Endothelial cell of umbilical vein (primary cell): ENCODE results near the gene TXNRD1. TPM values are rescaled to one million over a fixed set of nuclear protein-coding genes. Genes with fewer than 3 reads are reported as not detected.

Experiments
- BruUV-seq: library from RNA; stranded (reverse); fragments of 400-500 nt; replicated peaks from 2 replicates; lab custom pipeline; 2021; lab: Mats Ljungman, UMichigan
- CTCF ChIA-PET: fragments of 300-600, 350-600 bp; sonication (Branson Sonifier 250); formaldehyde crosslinking; loops from one replicate; lab custom pipeline; 2021; ENCODE audit warnings: antibody characterized with exemption, inconsistent platforms; lab: Charles Lee
- POLR2A ChIA-PET: fragments of 300-600, 350-600 bp; sonication (Branson Sonifier 250); formaldehyde crosslinking; loops from one replicate; lab custom pipeline; 2021; ENCODE audit warnings: antibody characterized with exemption, inconsistent platforms; lab: Charles Lee
- DNase-seq: peaks from one replicate; pipeline ENCODE4 v3.0.0-alpha.2; 2011; ENCODE audit warnings: low read depth, low spot score
- FAIRE-seq: peaks from 2 replicates; lab custom pipeline; 2011; peaks lifted over from hg19 to GRCh38; lab: Jason Lieb, UNC
- H2AFZ ChIP-seq: 2 replicates; pipeline ENCODE4 v1.6.0; 2012; ENCODE audit warnings: low read depth, low read length, control low read depth, inconsistent platforms
- H3K27ac ChIP-seq: 2 replicates; pipeline ENCODE4 v1.5.1; 2011; ENCODE audit warnings: low read depth, mild to moderate bottlenecking, control low read depth, low read length, moderate library complexity; ENCODE audit not compliant: insufficient read depth
- H3K27me3 ChIP-seq, 2 experiments: 2 replicates each; pipeline versions ENCODE4 v1.6.0 to v1.6.1; 2011; ENCODE audit warnings: low read length in 2 of 2, mixed read lengths in 1 of 2; ENCODE audit not compliant: control insufficient read depth in 2 of 2, insufficient read depth in 2 of 2
- H3K36me3 ChIP-seq, 2 experiments: 2 replicates in 1 of 2; 3 replicates in 1 of 2; pipeline ENCODE4 v1.5.1; 2011; ENCODE audit warnings: low read length in 2 of 2, mild to moderate bottlenecking in 1 of 2, moderate library complexity in 1 of 2; ENCODE audit not compliant: control insufficient read depth in 2 of 2, insufficient read depth in 2 of 2; ENCODE audit errors: extremely low read depth in 1 of 2
- H3K4me1 ChIP-seq: 3 replicates; pipeline ENCODE4 v1.5.1; 2011; ENCODE audit warnings: mild to moderate bottlenecking, low read length; ENCODE audit not compliant: control insufficient read depth, insufficient read depth; ENCODE audit errors: extremely low read depth
- H3K4me2 ChIP-seq: 2 replicates; pipeline ENCODE4 v1.6.1; 2011; ENCODE audit warnings: low read length, control low read depth, mixed read lengths; ENCODE audit not compliant: insufficient read depth
- H3K4me3 ChIP-seq, 3 experiments: fragments of 200-600 bp in 1 of 3; sonication (generic), shearing (Covaris generic) in 1 of 3; replicated peaks in 1 of 3; 2 replicates each; pipeline ENCODE4 v1.5.1; 2011 to 2016; ENCODE audit warnings: control low read depth in 3 of 3, low read length in 3 of 3, mild to moderate bottlenecking in 2 of 3, inconsistent platforms in 1 of 3, low read depth in 1 of 3, moderate library complexity in 1 of 3; ENCODE audit not compliant: insufficient read depth in 1 of 3
- H3K79me2 ChIP-seq: 2 replicates; pipeline ENCODE4 v1.6.0; 2012; ENCODE audit warnings: low read length, inconsistent platforms; ENCODE audit not compliant: control insufficient read depth, insufficient read depth
- H3K9ac ChIP-seq: replicated peaks from 2 replicates; pipeline ENCODE3; 2011; ENCODE audit warnings: low read length, control low read depth; ENCODE audit not compliant: insufficient read depth; ENCODE audit errors: extremely low read depth
- H3K9me1 ChIP-seq: replicated peaks from 3 replicates; pipeline ENCODE4 v1.6.0; 2011; ENCODE audit warnings: mild to moderate bottlenecking, low read length; ENCODE audit not compliant: control insufficient read depth, insufficient read depth; ENCODE audit errors: extremely low read depth
- H3K9me3 ChIP-seq: replicated peaks from 2 replicates; pipeline ENCODE4 v1.5.1; 2012; ENCODE audit warnings: low read length, inconsistent platforms; ENCODE audit not compliant: control insufficient read depth, insufficient read depth
- H4K20me1 ChIP-seq: replicated peaks from 2 replicates; pipeline ENCODE3; 2011; ENCODE audit warnings: mild to moderate bottlenecking, low read length; ENCODE audit not compliant: control insufficient read depth, insufficient read depth; ENCODE audit errors: extremely low read depth
- MAX ChIP-seq: IDR thresholded peaks from 2 replicates; pipeline ENCODE4 v1.6.1; 2011; ENCODE audit not compliant: insufficient read depth, insufficient read length
- POLR2A ChIP-seq: IDR thresholded peaks from 2 replicates; pipeline ENCODE4 v1.6.1; 2012; ENCODE audit warnings: low read depth, mild to moderate bottlenecking, control low read depth, low read length
- dilution Hi-C: fragments of 300-500 bp; cut with MboI; formaldehyde crosslinking; loops from one replicate; pipeline ENCODE4 v1.15.0; 2019; ENCODE audit warnings: low sequenced_read_pairs; ENCODE audit not compliant: extremely low pct_ligation_motif_present
- intact Hi-C: fragments of 100-400 bp; cut with micrococcal nuclease; formaldehyde crosslinking; loops from one replicate; pipeline ENCODE4 v1.10.0; 2022
- polyA plus RNA-seq, 4 experiments: library from polyadenylated mRNA; depleted of rRNA in 3 of 4; stranded (reverse) in 3 of 4; unstranded in 1 of 4; fragments of >200 nt; gene quantifications; 2 replicates each; pipeline versions ENCODE4 v1.2.1 to v1.2.3, GENCODE V29; 2011 to 2012; ENCODE audit warnings: missing spikeins in 1 of 4
- total RNA-seq: library from RNA; stranded (reverse); gene quantifications from 2 replicates; pipeline ENCODE4 v1.2.3, GENCODE V29; 2021
- TF ChIP-seq, protein P1 (sequence below), 2 donors: IDR thresholded peaks; 1 replicate in 1 of 2; 2 replicates in 1 of 2; pipeline ENCODE4 v1.5.1; 2011; ENCODE audit warnings: low read length in 2 of 2, mild to moderate bottlenecking in 2 of 2, moderate library complexity in 2 of 2, control low read depth in 1 of 2, inconsistent platforms in 1 of 2, low read depth in 1 of 2; ENCODE audit not compliant: insufficient read depth in 1 of 2; ENCODE audit errors: extremely low read depth in 1 of 2

The TXNRD1 gene
- total and polyA plus RNA-seq, 2 donors (not counting 3 experiments of a cell fraction or from before 2014, with no cell fraction given), result 309 to 566 TPM

GRCh38 chr12:104345234-104346066, 129.9 kb downstream of the TXNRD1 start:
- Histone ChIP-seq H3K79me2 (peaks cover 66% of the 10 kb centered on the region), H3K27ac (no peak overlapping the region), H3K9me3 (no peaks in the 10 kb centered on the region), H3K36me3 (peaks cover 42 to 53% of the 10 kb centered on the region in 2 experiments), H2AFZ (no peak overlapping the region), H3K9ac (no peak overlapping the region), H3K4me3 (no peak overlapping the region), H3K4me2 (no peak overlapping the region), H3K27me3 (no peaks in the 10 kb centered on the region), H4K20me1 (peaks cover 2% of the 10 kb centered on the region), H3K9me1 (no peaks in the 10 kb centered on the region), H3K4me1 (no peaks in the 10 kb centered on the region)
- POLR2A ChIA-PET, result no interaction called here
- intact Hi-C loops (no loop called here), dilution Hi-C loops (no loop called here)
- no peak for DNase-seq
- TF ChIP-seq MAX (no peak), POLR2A (peak; percentile 29)
- TF ChIP-seq, protein P1, sequence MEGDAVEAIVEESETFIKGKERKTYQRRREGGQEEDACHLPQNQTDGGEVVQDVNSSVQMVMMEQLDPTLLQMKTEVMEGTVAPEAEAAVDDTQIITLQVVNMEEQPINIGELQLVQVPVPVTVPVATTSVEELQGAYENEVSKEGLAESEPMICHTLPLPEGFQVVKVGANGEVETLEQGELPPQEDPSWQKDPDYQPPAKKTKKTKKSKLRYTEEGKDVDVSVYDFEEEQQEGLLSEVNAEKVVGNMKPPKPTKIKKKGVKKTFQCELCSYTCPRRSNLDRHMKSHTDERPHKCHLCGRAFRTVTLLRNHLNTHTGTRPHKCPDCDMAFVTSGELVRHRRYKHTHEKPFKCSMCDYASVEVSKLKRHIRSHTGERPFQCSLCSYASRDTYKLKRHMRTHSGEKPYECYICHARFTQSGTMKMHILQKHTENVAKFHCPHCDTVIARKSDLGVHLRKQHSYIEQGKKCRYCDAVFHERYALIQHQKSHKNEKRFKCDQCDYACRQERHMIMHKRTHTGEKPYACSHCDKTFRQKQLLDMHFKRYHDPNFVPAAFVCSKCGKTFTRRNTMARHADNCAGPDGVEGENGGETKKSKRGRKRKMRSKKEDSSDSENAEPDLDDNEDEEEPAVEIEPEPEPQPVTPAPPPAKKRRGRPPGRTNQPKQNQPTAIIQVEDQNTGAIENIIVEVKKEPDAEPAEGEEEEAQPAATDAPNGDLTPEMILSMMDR (IDR thresholded peaks at IDR 0.05; ENCODE audit: extremely low read depth in 1 of 2, insufficient read depth in 1 of 2, low read depth in 1 of 2, low read length in 2 of 2), result no peak
- CTCF ChIA-PET, result no interaction called here
- no peak for FAIRE-seq
- BruUV-seq, result no TSS peak
